Measurements from ENCODE around the gene IFITM2. TPM values are rescaled to one million over a fixed set of nuclear protein-coding genes. Genes with fewer than 3 reads are reported as not detected.

IFITM2 gene
- total RNA-seq, 1 experiment from 2014 or later = 421 TPM

DNA sequence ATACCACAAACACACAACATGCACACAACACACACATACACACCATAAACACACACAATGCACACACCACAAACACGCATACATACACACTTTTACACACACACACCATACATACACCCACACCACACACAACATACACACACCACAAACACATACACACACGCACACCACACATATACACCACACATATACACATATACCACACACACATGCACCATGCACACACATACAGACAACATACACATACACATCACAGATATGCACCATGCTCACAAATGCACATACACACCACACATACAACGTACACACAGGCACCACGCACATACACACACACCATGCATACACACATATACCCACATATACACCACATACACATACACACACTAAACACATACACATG is 50.0 kb downstream of the IFITM2 start:
- Mint-ChIP-seq H3K27me3 (ENCODE audit: low read depth) (peaks cover 26% of the 10 kb centered on the region), H3K4me3 (no peak overlapping the region), H3K27ac (no peak overlapping the region), H3K36me3 (ENCODE audit: insufficient read depth in 1 of 3, low read depth in 3 of 3) (peaks cover 6 to 13% (median 10%) of the 10 kb centered on the region in 3 experiments; a peak in 5 of 7 replicates), H3K4me1 (peaks cover 17 to 22% of the 10 kb centered on the region in 2 experiments), H3K9me3 (peaks cover 31 to 34% of the 10 kb centered on the region in 2 experiments)
- TF ChIP-seq, protein P1, sequence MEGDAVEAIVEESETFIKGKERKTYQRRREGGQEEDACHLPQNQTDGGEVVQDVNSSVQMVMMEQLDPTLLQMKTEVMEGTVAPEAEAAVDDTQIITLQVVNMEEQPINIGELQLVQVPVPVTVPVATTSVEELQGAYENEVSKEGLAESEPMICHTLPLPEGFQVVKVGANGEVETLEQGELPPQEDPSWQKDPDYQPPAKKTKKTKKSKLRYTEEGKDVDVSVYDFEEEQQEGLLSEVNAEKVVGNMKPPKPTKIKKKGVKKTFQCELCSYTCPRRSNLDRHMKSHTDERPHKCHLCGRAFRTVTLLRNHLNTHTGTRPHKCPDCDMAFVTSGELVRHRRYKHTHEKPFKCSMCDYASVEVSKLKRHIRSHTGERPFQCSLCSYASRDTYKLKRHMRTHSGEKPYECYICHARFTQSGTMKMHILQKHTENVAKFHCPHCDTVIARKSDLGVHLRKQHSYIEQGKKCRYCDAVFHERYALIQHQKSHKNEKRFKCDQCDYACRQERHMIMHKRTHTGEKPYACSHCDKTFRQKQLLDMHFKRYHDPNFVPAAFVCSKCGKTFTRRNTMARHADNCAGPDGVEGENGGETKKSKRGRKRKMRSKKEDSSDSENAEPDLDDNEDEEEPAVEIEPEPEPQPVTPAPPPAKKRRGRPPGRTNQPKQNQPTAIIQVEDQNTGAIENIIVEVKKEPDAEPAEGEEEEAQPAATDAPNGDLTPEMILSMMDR (conservative IDR thresholded peaks at IDR 0.05) = no peak
- Histone ChIP-seq H3K14ac (ENCODE audit: insufficient read depth, low read length) (no peak overlapping the region), H3K4me1 (ENCODE audit: insufficient read depth, low read length) (no peaks in the 10 kb centered on the region), H3T11ph (ENCODE audit: low read length) (no peak overlapping the region), H2BK15ac (ENCODE audit: low read depth, low read length) (no peak overlapping the region), H4K8ac (replicated peaks; ENCODE audit: insufficient read length, low read depth, low read length) (no peak overlapping the region), H2BK20ac (ENCODE audit: low read depth, low read length, poor library complexity, severe bottlenecking) (no peak overlapping the region), H2BK12ac (ENCODE audit: insufficient read length, low read depth, low read length) (no peak overlapping the region), H4K91ac (ENCODE audit: insufficient read length, low read depth, low read length) (no peak overlapping the region), H3K27me3 (ENCODE audit: insufficient read depth, low read length) (no peaks in the 10 kb centered on the region), H2AK5ac (ENCODE audit: insufficient read length, low read length) (no peak overlapping the region), H3K79me1 (ENCODE audit: insufficient read depth, low read depth, low read length, poor library complexity, severe bottlenecking) (no peaks in the 10 kb centered on the region), H3K4me2 (ENCODE audit: insufficient read depth, insufficient read length, low read length) (no peak overlapping the region), H3K4ac (ENCODE audit: low read depth, low read length) (no peak overlapping the region), H2AFZ (ENCODE audit: low read length) (no peak overlapping the region), H3K27ac (ENCODE audit: insufficient read length, low read depth, low read length) (no peak overlapping the region), H3K9me3 (ENCODE audit: control insufficient read depth, low read depth, low read length) (peaks cover 8% of the 10 kb centered on the region), H3K23me2 (ENCODE audit: insufficient read length, low read depth, low read length, poor library complexity, severe bottlenecking) (no peaks in the 10 kb centered on the region), H2BK5ac (ENCODE audit: insufficient read length, low read length) (no peak overlapping the region), H4K5ac (ENCODE audit: insufficient read length, low read depth, low read length) (no peak overlapping the region), H3K79me2 (ENCODE audit: insufficient read depth, low read length) (no peaks in the 10 kb centered on the region), H4K20me1 (ENCODE audit: control insufficient read depth, insufficient read depth, insufficient read length) (no peaks in the 10 kb centered on the region), H2BK120ac (ENCODE audit: low read depth, low read length, poor library complexity, severe bottlenecking) (no peak overlapping the region), H3K56ac (ENCODE audit: insufficient read length, low read depth, low read length) (no peak overlapping the region), H3K23ac (ENCODE audit: insufficient read length, low read depth, low read length) (no peak overlapping the region), H3K18ac (ENCODE audit: insufficient read length, low read depth, low read length) (no peak overlapping the region), H3K9ac (ENCODE audit: extremely low read depth, insufficient read length, low read length) (no peak overlapping the region)
- no peak for DNase-seq
- 100% methylated on average over 2 of the region's 4 CpGs for WGBS (ENCODE audit: extremely low coverage, insufficient read length, low lambda C conversion rate)
